IPS-20b (cell line): ENCODE results near the gene ZNF888.
"Not testable (repeated sequence)": the region's sequence is repeated elsewhere in the genome, so short reads cannot be mapped to it uniquely, and the experiment has no call there.

Source experiments
- H3K27ac ChIP-seq: one replicate; pipeline ENCODE4 v1.5.1; 2013; ENCODE audit warnings: low read length
- H3K27me3 ChIP-seq: 2 replicates; pipeline ENCODE4 v1.6.1; 2013; ENCODE audit warnings: mild to moderate bottlenecking, low read length, inconsistent platforms; ENCODE audit not compliant: insufficient read depth
- H3K36me3 ChIP-seq: 2 replicates; pipeline ENCODE4 v1.6.1; 2013; ENCODE audit warnings: low read depth, mild to moderate bottlenecking, inconsistent platforms, low read length, moderate library complexity; ENCODE audit not compliant: insufficient read depth
- H3K4me1 ChIP-seq: 2 replicates; pipeline ENCODE4 v1.6.1; 2013; ENCODE audit warnings: mild to moderate bottlenecking, control low read depth, inconsistent platforms, low read length, moderate library complexity; ENCODE audit not compliant: insufficient read depth
- H3K4me3 ChIP-seq: 2 replicates; pipeline ENCODE4 v1.5.1; 2013; ENCODE audit warnings: mild to moderate bottlenecking, low read length, inconsistent platforms
- H3K9ac ChIP-seq: 2 replicates; pipeline ENCODE4 v1.6.1; 2013; ENCODE audit warnings: low read depth, mild to moderate bottlenecking, inconsistent platforms, low read length, moderate library complexity
- H3K9me3 ChIP-seq: 2 replicates; pipeline ENCODE4 v1.6.1; 2013; ENCODE audit warnings: mild to moderate bottlenecking, low read depth, low read length, inconsistent platforms; ENCODE audit not compliant: insufficient read depth

The ZNF888 gene

DNA sequence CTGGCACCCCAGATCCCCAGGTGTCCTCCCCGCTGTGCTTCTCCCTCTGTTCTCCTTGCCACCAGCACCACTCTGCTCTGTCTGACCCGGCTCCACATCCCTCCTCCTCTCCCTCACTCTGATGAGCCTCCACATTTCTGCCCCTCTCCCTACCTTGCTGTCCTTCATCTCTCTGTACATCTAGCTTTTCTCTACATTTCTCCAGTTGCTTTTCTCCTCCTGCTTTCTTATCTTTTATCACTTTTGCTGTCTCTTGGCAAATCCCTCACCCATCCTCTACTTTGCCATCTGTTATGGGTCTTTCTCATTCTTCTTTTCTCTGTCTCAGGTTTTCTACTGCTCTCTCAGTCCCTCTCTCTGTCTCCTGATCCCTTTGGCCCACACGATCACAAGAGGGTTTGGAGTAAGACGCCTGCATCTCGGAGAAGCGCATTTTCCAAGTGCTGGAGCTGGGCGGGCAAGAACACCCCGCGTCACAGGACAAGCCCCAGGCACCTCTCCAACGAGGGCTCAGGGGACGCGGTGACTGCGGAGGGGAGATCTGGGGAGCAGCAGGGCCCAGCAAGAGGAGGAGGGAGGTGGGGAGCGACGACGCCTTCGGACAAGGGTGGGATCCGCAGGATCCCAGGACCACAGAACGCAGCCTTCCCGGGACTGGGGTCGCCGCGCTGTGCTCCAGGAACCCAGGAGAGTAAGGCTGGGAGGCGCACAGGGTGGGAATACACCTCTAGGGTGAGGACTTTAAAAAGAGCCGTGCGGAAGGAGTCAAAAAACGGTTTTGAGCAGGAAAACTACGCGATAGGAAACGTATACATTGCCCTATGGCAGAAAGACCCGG, 66.5 kb downstream of the ZNF888 start:
- H3K9me3 ChIP-seq, H3K4me1 ChIP-seq, H3K27me3 ChIP-seq, H3K27ac ChIP-seq: not testable (repeated sequence)
- Histone ChIP-seq H3K36me3 (peaks cover 23% of the 10 kb centered on the region), H3K9ac (peak overlapping the region; percentile 76; the same call in 1 of the 2 replicates), H3K4me3 (peak overlapping the region; percentile 91)
